ENCODE measurements around the gene CRTC3.

DNA sequence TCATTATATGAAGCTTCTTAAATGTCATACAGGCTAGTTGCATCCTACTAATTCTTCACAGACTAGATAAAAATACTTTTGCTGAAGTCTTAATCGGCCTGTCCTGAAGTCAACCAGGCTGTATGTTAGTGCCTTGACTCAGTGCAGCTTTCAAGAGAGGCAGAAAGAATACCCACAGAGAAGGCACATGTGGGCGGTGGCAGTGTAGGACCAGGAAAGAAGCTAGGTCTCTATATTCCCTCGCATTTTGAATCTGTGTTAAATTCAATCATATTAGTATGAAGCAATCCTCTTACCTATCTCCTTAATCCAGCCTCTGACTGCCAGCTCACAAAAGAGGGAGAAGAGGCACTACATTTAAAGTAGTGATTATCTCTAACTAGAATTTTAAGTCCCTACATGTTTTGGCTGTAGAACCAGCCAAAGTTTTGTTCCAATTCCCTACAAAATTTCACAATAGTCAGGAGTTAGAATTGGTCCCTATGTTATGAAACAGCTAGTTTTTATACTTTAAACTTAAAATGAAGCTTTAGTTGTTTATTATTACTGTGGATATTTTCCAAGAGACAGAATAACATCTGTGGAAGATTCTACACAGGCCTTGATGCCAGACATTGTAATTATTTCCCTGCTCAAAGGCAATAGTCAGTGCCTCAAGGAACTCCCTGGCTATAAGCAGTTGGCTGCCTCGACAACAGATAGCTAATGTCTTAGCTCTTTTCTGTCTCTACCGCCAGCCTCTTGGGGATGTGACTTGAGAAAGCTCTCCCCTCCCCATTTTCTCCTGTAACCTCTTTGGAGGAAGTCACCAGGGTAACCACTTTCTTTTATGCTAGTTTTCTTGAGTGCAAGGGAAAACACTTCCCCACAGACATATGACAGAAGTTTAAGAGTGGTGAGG is 31.9 kb downstream of the CRTC3 start:
- TF ChIP-seq, protein P1, sequence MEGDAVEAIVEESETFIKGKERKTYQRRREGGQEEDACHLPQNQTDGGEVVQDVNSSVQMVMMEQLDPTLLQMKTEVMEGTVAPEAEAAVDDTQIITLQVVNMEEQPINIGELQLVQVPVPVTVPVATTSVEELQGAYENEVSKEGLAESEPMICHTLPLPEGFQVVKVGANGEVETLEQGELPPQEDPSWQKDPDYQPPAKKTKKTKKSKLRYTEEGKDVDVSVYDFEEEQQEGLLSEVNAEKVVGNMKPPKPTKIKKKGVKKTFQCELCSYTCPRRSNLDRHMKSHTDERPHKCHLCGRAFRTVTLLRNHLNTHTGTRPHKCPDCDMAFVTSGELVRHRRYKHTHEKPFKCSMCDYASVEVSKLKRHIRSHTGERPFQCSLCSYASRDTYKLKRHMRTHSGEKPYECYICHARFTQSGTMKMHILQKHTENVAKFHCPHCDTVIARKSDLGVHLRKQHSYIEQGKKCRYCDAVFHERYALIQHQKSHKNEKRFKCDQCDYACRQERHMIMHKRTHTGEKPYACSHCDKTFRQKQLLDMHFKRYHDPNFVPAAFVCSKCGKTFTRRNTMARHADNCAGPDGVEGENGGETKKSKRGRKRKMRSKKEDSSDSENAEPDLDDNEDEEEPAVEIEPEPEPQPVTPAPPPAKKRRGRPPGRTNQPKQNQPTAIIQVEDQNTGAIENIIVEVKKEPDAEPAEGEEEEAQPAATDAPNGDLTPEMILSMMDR (IDR thresholded peaks at IDR 0.05), result no peak
- TF ChIP-seq POLR2A (IDR thresholded peaks at IDR 0.05), result no peak
